RPMI7951 (cell line): Measurements from ENCODE around the gene TMEM273. TPM values are rescaled to one million over a fixed set of nuclear protein-coding genes. Genes with fewer than 3 reads are reported as not detected.

Experiments
- DNase-seq: peaks from one replicate; pipeline ENCODE4 v3.0.0-alpha.2; 2012; ENCODE audit warnings: low read depth
- total RNA-seq: library from RNA; depleted of rRNA; stranded (reverse); fragments of >200 nt; shearing (Covaris generic); gene quantifications from 2 replicates; pipeline ENCODE4 v1.2.3, GENCODE V29; 2014

Gene TMEM273
- total RNA-seq, 1 experiment from 2014 or later: not detected

- no peak for DNase-seq
Measured at GRCh38 chr10:49176310-49177268, 11.6 kb downstream of the TMEM273 start.

- no peak for DNase-seq
Measured at GRCh38 chr10:49175587-49176309, 12.4 kb downstream of the TMEM273 start.

GRCh38 chr10:49174926-49175500, 13.2 kb downstream of the TMEM273 start:
- DNase-seq: no peak

DNA sequence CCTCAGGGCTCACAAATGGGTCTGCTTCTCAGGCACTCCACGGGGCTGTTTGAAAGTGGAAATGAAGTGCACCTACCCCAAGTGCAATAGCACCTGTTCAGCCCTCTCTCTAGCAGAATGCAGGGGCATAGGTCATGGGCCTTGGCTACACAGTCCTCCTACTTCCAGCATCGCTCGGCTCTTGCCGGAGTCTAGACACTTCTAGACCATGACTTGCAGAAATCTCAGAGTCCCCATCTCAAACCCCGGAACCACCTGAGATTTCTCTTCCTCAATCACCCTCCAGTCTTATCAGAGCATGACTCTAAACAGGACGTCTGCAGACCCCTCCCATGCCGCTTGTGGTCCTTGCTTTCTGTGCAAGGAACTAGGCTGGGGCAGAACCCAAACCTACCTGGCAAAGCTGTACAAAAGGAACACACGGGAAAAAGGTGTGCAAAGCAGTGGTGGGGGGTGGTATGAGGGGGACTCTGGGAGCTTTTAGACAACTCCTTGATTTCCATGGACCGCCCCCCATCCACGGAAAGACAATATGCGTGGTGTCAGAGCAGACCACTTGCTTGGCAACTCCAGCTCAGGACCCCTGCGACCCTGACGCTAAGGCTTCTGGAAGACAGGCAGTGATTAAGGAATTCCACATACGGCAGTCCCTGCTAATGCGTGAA, 13.8 kb downstream of the TMEM273 start:
- DNase-seq: no peak

- no peak for DNase-seq
Measured at GRCh38 chr10:49173853-49174252, 14.3 kb downstream of the TMEM273 start.

DNA sequence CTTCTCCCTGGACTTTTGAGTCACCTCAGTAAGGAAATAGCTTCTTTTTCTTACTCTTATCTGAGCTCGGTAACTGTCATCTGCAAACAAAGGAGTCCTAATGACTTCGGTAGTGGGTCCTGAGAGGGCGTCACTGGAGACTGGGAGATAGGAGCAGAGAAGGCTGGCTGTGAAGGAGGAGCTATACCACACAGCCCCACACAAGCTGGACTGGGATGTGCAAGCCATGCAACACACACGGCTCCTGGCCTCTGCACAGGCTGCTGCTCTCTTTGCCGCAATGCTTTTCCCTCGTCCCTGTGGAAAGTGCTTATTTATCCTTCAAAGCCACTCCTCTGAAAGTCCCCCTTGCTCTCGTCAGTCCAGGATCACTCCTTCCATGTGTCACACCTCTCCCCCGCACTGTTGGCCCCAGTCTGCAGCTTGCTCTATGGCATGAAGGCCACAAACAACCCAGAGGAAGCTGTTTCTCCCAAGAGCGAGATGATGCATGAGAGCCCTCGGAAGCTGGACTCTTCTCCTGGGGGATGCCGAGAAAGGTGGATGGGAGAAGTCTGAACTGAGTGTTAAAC, 14.9 kb downstream of the TMEM273 start:
- no peak for DNase-seq

- DNase-seq: no peak
Measured at GRCh38 chr10:49172777-49173132, 15.4 kb downstream of the TMEM273 start.

DNA sequence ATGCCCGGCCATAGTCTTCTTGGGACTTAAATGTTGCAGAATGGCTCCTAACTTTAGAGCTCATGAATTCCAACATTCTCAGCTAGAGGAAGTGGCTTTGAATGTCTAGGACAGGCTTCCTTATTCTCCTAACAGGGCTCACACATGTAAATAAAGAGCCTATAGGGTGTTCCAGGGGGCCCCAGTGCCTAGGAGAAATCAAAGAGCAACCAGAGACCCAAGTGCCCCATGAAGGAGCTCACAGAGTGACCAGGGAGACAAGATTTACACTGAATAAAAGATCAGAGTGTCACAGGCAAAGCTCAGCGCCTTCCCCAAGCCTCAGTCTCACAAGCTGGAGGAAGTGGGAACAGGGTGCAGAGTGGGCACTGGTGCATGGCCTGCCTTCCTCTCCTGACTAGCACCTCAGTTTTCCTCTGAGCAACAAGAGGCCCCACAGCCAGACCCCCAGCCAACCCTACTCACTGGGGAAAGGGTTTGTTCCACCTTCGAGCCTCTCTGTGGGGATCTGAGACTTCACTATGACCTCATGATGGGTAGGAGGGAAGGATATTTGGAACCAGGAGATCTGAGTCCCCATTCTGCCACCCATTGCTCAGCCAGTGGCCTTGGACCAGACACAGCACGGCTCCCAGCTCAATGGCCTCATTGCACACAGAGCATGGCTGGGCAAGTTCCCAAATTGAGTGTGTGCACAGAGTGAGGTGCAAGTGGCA, 16.0 kb downstream of the TMEM273 start:
- no peak for DNase-seq

DNA sequence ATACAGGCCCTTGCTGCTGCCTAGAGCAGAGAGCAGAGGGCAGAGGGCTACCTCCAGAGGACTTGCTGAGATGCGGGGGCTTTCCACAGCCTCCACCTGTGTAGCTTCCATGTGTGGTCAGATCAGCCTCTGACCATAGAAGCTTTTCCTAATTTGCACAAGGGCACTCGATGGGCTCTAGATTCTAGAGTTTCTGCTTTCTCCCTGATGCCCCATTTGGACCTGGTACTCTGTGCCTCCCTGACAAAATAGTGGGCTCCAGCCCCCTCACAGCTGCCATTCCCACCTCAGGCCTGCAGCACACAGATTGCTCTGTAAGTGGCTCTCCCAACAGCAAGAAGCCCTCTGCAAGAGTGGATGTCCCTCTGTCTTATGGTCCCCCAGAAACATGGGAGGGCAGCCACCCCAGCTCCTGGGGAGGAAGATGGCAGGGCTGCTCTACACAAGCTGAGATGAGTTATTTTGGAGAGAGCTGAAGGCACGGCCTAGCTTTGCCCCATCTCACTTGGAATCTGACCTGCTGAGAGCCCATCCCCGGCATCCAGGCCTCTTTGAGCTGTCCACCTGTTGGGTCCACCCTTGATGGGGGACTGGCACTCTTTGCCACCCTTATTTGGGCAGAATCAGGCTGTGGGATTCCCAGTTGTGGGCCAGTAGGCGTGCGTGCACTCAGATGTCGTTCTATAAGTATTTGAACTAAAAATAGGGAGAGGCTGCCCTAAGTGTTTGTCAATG, 16.7 kb downstream of the TMEM273 start:
- no peak for DNase-seq

DNA sequence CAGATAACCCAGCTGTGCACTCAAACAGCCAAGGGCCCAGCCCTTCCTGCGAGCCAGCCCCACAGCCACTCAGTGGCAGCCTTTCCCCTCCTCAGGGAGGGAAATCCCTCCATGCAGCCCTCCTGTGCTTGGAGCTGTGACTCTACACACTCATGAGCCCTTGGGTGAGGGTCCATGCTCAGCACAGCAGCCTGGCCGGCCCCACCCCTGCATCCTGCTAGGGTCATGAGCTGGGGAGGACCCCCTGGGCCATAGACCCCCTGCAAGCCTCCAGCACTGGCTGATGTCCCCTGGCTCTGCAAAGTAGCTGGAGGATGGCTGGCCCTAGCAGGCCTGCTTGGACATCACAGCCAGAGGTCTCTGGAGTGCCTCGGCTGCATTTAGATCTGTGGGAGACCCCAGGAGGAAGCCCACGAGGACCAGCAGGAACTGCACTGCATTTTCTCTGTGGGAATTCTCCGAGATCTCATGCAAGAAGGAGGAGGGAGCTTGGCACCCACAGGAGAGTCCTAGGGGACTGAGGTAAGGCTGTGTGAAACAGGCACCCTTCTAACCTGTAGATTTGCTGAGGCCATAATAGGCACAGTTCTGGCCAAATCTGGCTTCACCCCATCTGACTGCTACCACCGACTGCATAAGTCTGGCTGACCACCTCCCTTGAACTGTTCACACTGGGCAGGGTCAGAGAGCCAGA, 17.4 kb downstream of the TMEM273 start:
- no peak for DNase-seq

GRCh38 chr10:49169776-49170175, 18.4 kb downstream of the TMEM273 start:
- no peak for DNase-seq

DNA sequence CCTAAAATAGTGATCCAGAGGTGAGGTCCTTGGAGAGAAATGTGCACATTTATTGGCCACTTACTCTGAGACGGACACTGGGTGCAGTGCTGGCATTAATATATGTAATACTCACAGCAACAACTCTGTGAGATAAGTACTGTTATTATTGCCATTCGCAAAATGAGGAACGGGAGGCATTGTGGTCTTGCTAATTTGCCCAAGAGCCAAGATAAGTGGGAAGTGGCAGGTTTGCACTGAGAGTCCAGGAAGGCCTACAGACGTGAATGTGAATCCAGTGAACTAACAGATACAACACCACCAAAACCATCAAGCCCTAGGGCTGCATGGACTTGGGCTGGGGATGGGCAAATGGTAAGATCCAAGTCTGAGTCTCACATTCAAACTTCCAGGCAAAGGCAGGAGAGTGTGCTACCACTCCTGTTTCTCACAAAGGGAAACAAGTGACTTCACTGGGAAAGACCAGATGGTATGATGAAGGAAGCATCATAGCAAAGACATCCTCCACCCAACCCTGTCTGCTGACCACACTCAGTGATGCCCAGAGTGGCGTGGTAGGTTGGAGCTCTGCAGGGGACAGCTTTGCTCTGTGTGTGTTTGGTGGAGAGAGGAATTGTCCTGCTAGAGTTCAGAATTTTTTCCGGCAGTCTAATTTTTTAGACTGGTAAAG, 19.2 kb downstream of the TMEM273 start:
- DNase-seq: no peak

DNA sequence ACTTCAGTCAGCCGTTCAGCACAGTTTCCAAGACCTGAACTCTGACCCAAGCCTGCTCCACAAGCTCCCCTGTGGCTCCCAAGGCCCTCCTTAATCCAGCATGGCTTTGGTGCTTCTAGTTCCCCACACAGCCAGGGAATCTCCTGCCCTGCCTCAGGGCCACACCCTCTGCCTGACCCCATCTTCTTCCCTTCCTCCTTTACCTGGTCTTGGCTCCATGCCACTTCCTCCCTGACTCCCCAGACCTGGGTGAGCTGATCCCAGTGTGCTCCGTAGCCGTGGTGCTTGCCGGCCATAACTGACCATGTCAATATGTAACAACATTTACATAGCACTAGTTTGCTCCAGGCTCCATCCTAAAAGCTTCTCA, 20.0 kb downstream of the TMEM273 start:
- DNase-seq: no peak

- no peak for DNase-seq
Measured at GRCh38 chr10:49167425-49168170, 20.6 kb downstream of the TMEM273 start.

DNA sequence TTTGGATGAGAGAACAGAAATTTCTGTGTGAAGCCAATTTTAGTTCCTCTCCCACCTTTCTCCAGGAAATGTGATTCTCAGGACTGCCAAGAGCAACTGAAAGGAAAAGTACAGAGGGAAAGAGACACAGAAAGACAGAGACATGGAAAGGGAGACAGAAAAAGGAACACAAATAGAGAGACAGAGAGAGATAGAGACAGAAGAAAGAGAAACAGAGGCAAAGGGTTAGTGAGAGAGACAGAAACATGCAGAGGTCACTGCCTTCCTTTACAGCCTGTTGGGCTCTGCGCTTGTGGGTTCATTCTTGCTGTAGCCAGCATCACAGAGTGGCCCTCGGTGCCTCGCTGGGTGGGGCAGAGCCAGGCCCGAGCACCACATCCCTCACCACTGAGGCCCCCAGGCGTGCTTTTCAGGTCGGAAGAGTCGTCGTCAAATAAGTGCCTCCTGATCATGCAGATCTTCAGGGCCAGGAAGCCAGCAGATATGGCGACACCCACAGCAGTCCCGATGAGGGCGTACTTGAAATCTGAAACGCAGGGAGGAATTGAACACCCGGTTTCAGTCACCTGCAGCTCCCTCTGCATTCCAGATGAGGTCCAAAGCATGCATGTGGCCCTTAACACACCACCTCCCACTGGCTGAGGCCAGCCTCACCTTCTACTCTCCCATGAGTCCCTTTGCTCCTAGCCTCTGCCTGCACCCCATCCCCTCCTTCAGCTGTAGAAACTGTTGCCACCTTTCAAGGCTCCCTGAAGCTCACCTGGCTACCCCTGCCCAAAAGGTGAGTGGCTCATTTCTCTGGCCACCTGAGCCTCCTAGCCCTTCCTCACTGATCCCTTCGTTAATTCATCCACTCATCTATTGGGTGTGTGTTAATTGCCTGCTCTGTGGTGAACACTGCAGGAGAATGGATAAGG, 21.4 kb downstream of the TMEM273 start:
- no peak for DNase-seq

- no peak for DNase-seq
Measured at GRCh38 chr10:49165821-49166483, 22.2 kb downstream of the TMEM273 start.

DNA sequence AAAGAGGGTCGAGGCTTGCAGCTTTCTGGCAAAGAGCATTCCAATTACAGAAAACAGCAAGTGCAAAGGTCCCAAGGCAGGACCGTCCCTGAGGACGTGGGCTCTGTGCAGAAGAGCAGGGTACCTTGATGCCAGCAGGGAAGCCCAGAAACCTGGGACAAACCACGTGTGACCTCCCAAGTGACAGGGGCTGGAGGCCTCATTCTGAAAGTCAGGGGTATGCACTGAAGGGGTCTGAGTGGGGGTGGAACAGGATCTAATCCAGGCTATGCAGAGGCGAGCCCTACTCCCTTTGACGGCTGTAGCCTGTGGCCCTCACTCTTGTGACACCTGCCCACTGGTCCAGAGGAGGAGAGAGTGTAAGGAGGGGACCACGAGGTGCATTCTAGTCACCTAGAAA, 22.9 kb downstream of the TMEM273 start:
- DNase-seq: no peak
